HG02763 (cell line): Measurements from ENCODE around the gene ITGB5.
"Not testable (repeated sequence)": the region's sequence is repeated elsewhere in the genome, so short reads cannot be mapped to it uniquely, and the experiment has no call there.

ENCODE experiments used
- ATAC-seq: cut with Tn5 transposase; IDR thresholded peaks from one replicate; pipeline ENCODE4 v1.9.1; 2021; ENCODE audit warnings: mild to moderate bottlenecking, moderate library complexity; ENCODE audit not compliant: unreplicated experiment

ITGB5 gene

GRCh38 chr3:124759666-124760401, 127.3 kb downstream of the ITGB5 start:
- ATAC-seq, result no peak

- ATAC-seq, result no peak
These were observed 128.1 kb downstream of the ITGB5 start for GRCh38 chr3:124758851-124759635.

- ATAC-seq, result not testable (repeated sequence)
These were observed 129.2 kb downstream of the ITGB5 start for GRCh38 chr3:124757926-124758325.

- ATAC-seq, result no peak
These were observed 135.1 kb downstream of the ITGB5 start for GRCh38 chr3:124752051-124752450.

GRCh38 chr3:124751501-124751900, 135.7 kb downstream of the ITGB5 start:
- ATAC-seq, result no peak

GRCh38 chr3:124749877-124750276, 137.3 kb downstream of the ITGB5 start:
- not testable (repeated sequence) for ATAC-seq

GRCh38 chr3:124748560-124749198, 138.5 kb downstream of the ITGB5 start:
- no peak for ATAC-seq

GRCh38 chr3:124747111-124747981, 139.8 kb downstream of the ITGB5 start:
- ATAC-seq, result no peak

- ATAC-seq, result no peak
These were observed 141.4 kb downstream of the ITGB5 start for GRCh38 chr3:124745756-124746155.

GRCh38 chr3:124741027-124741426, 146.1 kb downstream of the ITGB5 start:
- ATAC-seq, result no peak

GRCh38 chr3:124731760-124732159, 155.4 kb downstream of the ITGB5 start:
- ATAC-seq, result no peak

GRCh38 chr3:124730941-124731297, 156.2 kb downstream of the ITGB5 start:
- no peak for ATAC-seq

- peak; percentile 95 for ATAC-seq
These were observed 156.8 kb downstream of the ITGB5 start, which contains the start of gene UMPS for GRCh38 chr3:124730129-124730940. Gene UMPS, plus strand, starts transcription at chr3:124730452. Its CDS starts 20 bp downstream, at chr3:124730472.

- ATAC-seq, result no peak
These were observed 164.6 kb downstream of the ITGB5 start for GRCh38 chr3:124722589-124722988.

GRCh38 chr3:124714223-124714853, 172.8 kb downstream of the ITGB5 start:
- ATAC-seq, result no peak
